ENCODE measurements around the gene KCNG1.

Gene KCNG1

GRCh38 chr20:50958615-50959542 is 64.0 kb downstream of the KCNG1 start, which contains the start of gene MOCS3 (continued):
- TF ChIP-seq ZNF26 (tag by site-specific recombination; IDR thresholded peaks at IDR 0.05) (no peak), ZNF626 (tag by site-specific recombination; IDR thresholded peaks at IDR 0.05) (no peak), SETDB1 (IDR thresholded peaks at IDR 0.05; ENCODE audit: insufficient read length, low read length) (no peak), KLF9 (tag by site-specific recombination; IDR thresholded peaks at IDR 0.05; ENCODE audit: low read depth) (peak; percentile 47), ZNF843 (tag by site-specific recombination; IDR thresholded peaks at IDR 0.05) (no peak), ZNF398 (tag by site-specific recombination; IDR thresholded peaks at IDR 0.05) (no peak), INSM2 (tag by site-specific recombination; IDR thresholded peaks at IDR 0.05) (no peak), SALL2 (tag by site-specific recombination; IDR thresholded peaks at IDR 0.05; ENCODE audit: borderline replicate concordance) (no peak), ZFP69B (tag by site-specific recombination; IDR thresholded peaks at IDR 0.05) (no peak), ZNF473 (tag by site-specific recombination; IDR thresholded peaks at IDR 0.05) (no peak), ZSCAN4 (tag by site-specific recombination; IDR thresholded peaks at IDR 0.05) (no peak), ZNF169 (tag by site-specific recombination; IDR thresholded peaks at IDR 0.05) (no peak), HOXD13 (CRISPR knock-in tag; IDR thresholded peaks at IDR 0.05; ENCODE audit: borderline replicate concordance) (no peak), ZBTB7A (tag by site-specific recombination; IDR thresholded peaks at IDR 0.05; ENCODE audit: low read depth) (no peak), ZNF660 (tag by site-specific recombination; IDR thresholded peaks at IDR 0.05) (no peak), ZNF175 (tag by site-specific recombination; IDR thresholded peaks at IDR 0.05) (no peak), ZNF792 (tag by site-specific recombination; IDR thresholded peaks at IDR 0.05) (no peak), ZBTB8A (tag by site-specific recombination; IDR thresholded peaks at IDR 0.05) (no peak), SCRT2 (tag by site-specific recombination; IDR thresholded peaks at IDR 0.05) (peak; percentile 3; the same call in 1 of the 2 replicates), ZNF23 (tag by site-specific recombination; IDR thresholded peaks at IDR 0.05; ENCODE audit: borderline replicate concordance) (no peak), ZNF791 (tag by site-specific recombination; IDR thresholded peaks at IDR 0.05) (no peak), REST (tag by site-specific recombination; IDR thresholded peaks at IDR 0.05) (no peak), ZNF221 (tag by site-specific recombination; IDR thresholded peaks at IDR 0.05; ENCODE audit: borderline replicate concordance) (no peak), SP2 (tag by site-specific recombination; IDR thresholded peaks at IDR 0.05) (peak; percentile 81), ZBTB48 (tag by site-specific recombination; IDR thresholded peaks at IDR 0.05) (no peak), ZNF211 (tag by site-specific recombination; IDR thresholded peaks at IDR 0.05; ENCODE audit: low read depth) (no peak), HOXC10 (CRISPR knock-in tag; IDR thresholded peaks at IDR 0.05) (no peak), ZNF548 (tag by site-specific recombination; IDR thresholded peaks at IDR 0.05) (no peak), ZNF2 (tag by site-specific recombination; IDR thresholded peaks at IDR 0.05) (no peak), ZNF248 (tag by site-specific recombination; IDR thresholded peaks at IDR 0.05) (no peak)
